HG02973 (cell line): ENCODE data around the gene ZBTB12.
"Not testable (repeated sequence)": the region's sequence is repeated elsewhere in the genome, so short reads cannot be mapped to it uniquely, and the experiment has no call there.

Source experiments
- ATAC-seq: cut with Tn5 transposase; IDR thresholded peaks from one replicate; pipeline ENCODE4 v1.9.1; 2021; ENCODE audit warnings: moderate library complexity; ENCODE audit not compliant: unreplicated experiment

Gene ZBTB12

GRCh38 chr6:31901953-31902643, at the start of gene ZBTB12:
Gene ZBTB12 (minus strand): TSS chr6:31902086. CDS start chr6:31901305, 781 bp downstream.
- peak; percentile 38 for ATAC-seq

- ATAC-seq = no peak
These were observed 48.2 kb upstream of the ZBTB12 start for GRCh38 chr6:31949926-31950548.

GRCh38 chr6:31948753-31949413, 47.0 kb upstream of the ZBTB12 start:
- no peak for ATAC-seq

GRCh38 chr6:31948306-31948705, 46.4 kb upstream of the ZBTB12 start:
- no peak for ATAC-seq

GRCh38 chr6:31947864-31948263, 46.0 kb upstream of the ZBTB12 start:
- no peak for ATAC-seq

- no peak for ATAC-seq
These were observed 45.3 kb upstream of the ZBTB12 start for GRCh38 chr6:31947070-31947675.

GRCh38 chr6:31946370-31946885, 44.5 kb upstream of the ZBTB12 start:
- no peak for ATAC-seq

- no peak for ATAC-seq
These were observed 43.9 kb upstream of the ZBTB12 start, which contains the start of gene CFB for GRCh38 chr6:31945507-31946369. Gene CFB (plus strand): TSS chr6:31946095. CDS start chr6:31946222, 127 bp downstream.

- ATAC-seq = no peak
These were observed 43.2 kb upstream of the ZBTB12 start for GRCh38 chr6:31945154-31945506.

- no peak for ATAC-seq
These were observed 41.9 kb upstream of the ZBTB12 start for GRCh38 chr6:31943742-31944141.

- ATAC-seq = no peak
These were observed 38.4 kb upstream of the ZBTB12 start for GRCh38 chr6:31940256-31940664.

- no peak for ATAC-seq
These were observed 33.9 kb upstream of the ZBTB12 start for GRCh38 chr6:31935823-31936222.

GRCh38 chr6:31935021-31935420, 33.1 kb upstream of the ZBTB12 start:
- no peak for ATAC-seq

GRCh38 chr6:31933537-31933936, 31.7 kb upstream of the ZBTB12 start:
- no peak for ATAC-seq

- ATAC-seq = not testable (repeated sequence)
These were observed 30.3 kb upstream of the ZBTB12 start for GRCh38 chr6:31932137-31932536.

- no peak for ATAC-seq
These were observed 29.1 kb upstream of the ZBTB12 start for GRCh38 chr6:31930962-31931361.

- ATAC-seq = no peak
These were observed 26.7 kb upstream of the ZBTB12 start for GRCh38 chr6:31928672-31928939.

GRCh38 chr6:31927863-31928671, 26.2 kb upstream of the ZBTB12 start:
- no peak for ATAC-seq

- no peak for ATAC-seq
These were observed 25.5 kb upstream of the ZBTB12 start, which contains the start of gene C2 for GRCh38 chr6:31927242-31927862. Gene C2 (plus strand): TSS chr6:31927717. CDS start chr6:31927753, 36 bp downstream.
